Lower leg skin (tissue), 3 donors: Measurements from ENCODE around the gene BBS9.

Source experiments
- CTCF ChIP-seq, 3 donors: fragments of 450-650 bp; IDR thresholded peaks; one replicate each; pipeline ENCODE4 v1.5.1; 2016; ENCODE audit warnings: antibody characterized with exemption in 3 of 3, mild to moderate bottlenecking in 3 of 3, moderate library complexity in 2 of 3
- POLR2A ChIP-seq, 2 donors: fragments of 450-650 bp; IDR thresholded peaks; one replicate each; pipeline ENCODE4 v1.6.1; 2016 to 2017; ENCODE audit warnings: antibody characterized with exemption in 2 of 2, mild to moderate bottlenecking in 1 of 2, moderate library complexity in 1 of 2

- TF ChIP-seq CTCF (IDR thresholded peaks at IDR 0.05) (no peak), POLR2A (IDR thresholded peaks at IDR 0.05) (no peak)
Observed at GRCh38 chr7:33627741-33628140, 498.4 kb downstream of the BBS9 start.
